GM20000 (cell line): ENCODE results near the gene SYT1.
"Not testable (repeated sequence)": the region's sequence is repeated elsewhere in the genome, so short reads cannot be mapped to it uniquely, and the experiment has no call there.

Experiments used
- DNase-seq: peaks from one replicate; pipeline ENCODE4 v3.0.0; 2012; ENCODE audit warnings: low spot score
- TF ChIP-seq, protein P1 (sequence below): IDR thresholded peaks from 2 replicates; pipeline ENCODE4 v1.5.1; 2012; ENCODE audit warnings: mild to moderate bottlenecking, control low read depth; ENCODE audit errors: extremely low read depth, missing control alignments

Gene SYT1

DNA sequence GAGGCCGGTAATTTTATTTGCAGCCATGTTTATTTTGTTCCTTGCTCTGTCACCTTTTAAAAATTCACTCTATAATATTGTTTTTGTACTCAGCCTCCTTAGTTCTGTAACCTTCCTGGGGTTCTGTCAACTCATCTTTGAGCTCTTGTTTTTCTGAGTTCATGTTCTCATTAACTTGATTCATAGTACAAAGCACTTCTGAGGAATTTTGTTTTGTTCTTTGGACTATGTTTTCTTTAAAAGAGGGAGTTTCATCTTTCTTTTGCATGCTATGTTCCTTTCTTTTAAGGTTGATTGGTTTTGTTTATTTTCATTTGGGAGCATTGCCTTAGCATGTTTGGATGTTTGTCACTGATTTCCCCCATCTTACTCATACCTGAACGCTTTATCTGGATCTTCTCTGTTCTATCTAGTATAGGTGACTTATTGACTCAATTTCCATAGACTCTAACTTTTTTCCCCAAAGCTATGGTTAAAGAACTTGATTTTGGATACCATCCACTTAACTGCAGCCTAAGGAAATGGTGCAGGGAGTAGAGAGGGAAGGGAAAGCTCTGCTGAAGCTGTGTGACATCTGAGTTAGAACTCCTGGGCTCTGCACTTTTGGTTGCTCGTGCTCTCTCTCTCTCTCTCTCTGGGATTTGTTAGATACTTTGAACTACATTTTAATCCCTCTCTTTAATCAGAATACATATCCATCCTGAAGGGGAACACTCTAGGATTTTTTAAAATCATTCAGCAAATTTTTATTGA is 557.7 kb downstream of the SYT1 start:
- no peak for DNase-seq
- TF ChIP-seq, protein P1, sequence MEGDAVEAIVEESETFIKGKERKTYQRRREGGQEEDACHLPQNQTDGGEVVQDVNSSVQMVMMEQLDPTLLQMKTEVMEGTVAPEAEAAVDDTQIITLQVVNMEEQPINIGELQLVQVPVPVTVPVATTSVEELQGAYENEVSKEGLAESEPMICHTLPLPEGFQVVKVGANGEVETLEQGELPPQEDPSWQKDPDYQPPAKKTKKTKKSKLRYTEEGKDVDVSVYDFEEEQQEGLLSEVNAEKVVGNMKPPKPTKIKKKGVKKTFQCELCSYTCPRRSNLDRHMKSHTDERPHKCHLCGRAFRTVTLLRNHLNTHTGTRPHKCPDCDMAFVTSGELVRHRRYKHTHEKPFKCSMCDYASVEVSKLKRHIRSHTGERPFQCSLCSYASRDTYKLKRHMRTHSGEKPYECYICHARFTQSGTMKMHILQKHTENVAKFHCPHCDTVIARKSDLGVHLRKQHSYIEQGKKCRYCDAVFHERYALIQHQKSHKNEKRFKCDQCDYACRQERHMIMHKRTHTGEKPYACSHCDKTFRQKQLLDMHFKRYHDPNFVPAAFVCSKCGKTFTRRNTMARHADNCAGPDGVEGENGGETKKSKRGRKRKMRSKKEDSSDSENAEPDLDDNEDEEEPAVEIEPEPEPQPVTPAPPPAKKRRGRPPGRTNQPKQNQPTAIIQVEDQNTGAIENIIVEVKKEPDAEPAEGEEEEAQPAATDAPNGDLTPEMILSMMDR = no peak

DNA sequence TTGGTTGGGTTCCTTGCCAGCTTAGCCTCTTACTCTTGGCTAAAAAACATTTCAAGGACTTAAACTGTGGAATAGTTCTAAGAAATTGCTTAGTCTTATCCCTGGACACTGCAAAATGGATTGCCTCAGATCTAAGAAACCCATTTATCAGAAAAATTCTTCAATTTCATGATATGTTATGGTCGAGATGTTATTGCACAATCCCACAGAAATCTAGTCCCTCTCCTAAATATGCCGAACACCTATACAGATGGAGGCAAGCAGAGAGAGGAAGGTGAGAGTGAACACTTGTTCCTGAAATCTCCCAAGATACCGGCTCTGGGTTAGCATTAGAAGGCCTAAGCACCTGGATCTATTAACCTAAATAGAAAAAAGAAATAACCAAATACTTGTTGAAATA is 559.0 kb downstream of the SYT1 start:
- no peak for DNase-seq
- TF ChIP-seq, protein P1 = no peak

DNA sequence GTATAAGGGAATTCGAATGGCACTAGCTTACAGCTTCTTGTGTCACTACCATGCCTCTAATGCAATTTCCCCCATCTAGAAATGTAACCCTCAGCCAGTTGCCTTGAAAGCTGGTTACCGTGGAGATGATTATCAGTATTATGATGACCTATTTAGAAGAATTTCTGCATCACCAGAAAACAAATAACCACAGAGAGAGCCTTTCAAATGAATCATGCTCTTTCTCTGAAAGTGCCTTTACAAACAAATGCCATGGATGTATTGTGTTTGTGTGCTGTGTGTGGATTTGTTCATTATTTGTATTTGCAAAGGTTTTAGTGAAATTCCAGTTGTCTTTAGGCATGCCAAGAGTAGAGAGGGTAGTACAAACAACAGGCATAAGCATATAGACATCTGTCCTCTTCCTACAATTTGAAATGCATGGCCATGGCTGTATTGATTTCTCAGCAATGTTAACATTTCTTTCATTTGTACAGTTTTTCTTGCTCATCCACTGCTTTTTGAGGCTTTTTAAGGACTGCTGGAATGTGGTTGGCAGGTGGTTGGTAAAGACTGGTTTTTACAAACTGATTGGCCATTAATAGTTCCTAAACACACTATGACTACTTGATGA is 559.6 kb downstream of the SYT1 start:
- no peak for DNase-seq
- TF ChIP-seq, protein P1 = no peak

DNA sequence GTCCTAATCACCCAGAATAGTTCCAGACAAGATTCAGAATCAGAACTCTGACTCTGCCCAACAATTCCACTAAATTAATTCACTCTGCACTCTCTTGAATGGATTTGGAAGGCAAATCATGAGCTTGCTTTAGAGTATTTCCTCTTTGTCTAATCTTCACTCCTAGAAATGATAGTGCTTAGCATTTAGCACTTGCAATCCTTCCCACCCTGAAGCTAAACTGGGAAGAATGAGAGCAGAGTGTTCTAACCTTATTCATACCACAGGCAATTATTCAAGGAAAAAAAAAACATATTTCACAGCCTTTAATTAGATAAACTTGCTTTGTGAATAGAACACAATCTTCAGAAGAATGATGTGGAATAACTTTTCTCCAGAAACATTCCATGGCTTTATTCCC is 561.5 kb downstream of the SYT1 start:
- DNase-seq = no peak
- TF ChIP-seq, protein P1 = no peak

DNA sequence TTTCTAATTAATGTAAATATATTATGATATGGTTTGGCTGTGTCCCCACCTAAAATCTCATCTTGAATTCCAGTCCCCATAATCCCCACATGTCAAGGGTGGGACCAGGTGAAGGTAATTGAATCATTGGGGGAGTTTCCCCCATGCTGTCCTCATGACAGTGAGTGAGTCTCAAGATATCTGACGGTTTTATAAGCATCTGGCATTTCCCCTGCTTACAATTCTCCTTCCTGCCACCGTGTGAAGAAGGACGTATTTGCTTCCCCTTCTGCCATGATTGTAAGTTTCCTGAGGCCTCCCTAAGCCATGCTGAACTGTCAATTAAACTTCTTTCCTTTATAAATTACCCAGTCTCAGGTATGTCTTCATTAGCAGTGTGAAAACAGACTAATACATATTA is 562.2 kb downstream of the SYT1 start:
- DNase-seq = not testable (repeated sequence)

DNA sequence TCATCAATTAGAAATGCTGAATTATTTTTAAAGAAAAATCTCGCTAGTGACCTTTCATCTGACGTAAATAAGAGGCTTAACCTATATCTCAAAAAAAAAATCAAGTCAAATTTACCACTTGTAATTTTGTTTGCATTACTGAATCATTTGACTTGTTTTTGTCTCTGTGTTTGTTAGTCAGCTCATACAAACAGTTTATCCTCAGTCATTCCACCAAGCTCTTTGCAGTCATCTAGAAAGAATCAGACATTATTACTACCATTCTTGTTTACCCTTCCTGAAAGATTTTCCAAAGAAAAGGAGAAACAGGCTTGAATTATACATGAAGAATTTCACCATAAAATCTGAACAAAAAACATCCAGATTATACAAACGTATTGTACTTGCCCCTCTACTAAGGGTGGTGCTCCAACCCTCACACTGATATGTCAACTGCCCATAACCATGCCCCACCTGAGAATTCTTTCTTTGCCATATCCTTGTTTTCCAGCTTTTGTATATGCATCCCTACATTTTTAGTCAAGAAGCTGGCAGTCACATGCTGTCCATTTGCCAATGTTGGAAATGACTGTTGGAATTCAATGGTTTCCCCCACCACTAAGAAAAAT is 569.0 kb downstream of the SYT1 start:
- TF ChIP-seq, protein P1 = no peak

DNA sequence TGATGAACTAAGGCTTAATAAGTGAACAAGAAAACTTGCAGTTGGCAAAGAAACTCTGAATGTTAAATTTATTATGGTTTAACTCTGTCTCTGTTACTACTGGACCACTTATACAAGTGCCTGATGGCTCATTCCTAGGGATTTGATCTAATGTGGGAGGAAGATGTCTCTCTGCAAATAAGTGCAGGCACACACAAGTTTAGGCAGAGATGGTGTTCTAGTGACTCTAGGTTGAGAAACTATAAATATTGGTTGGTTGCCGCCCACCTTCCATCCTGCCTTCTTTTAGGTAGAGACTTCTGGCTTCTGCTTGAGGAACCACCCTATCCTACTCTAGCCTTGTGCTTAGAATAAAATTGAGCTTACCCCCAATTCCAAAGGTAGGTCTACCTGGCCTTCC is 570.0 kb downstream of the SYT1 start:
- TF ChIP-seq, protein P1 = no peak
- no peak for DNase-seq

More for the DNA sequence above, 569.0 kb downstream of the SYT1 start:
- DNase-seq = no peak
